Suprapubic skin (tissue), 4 donors: ENCODE data around the gene ACO2.

Experiments used
- EP300 ChIP-seq: sonication (generic); formaldehyde crosslinking; IDR thresholded peaks from one replicate; pipeline ENCODE4 v1.6.1; 2017; ENCODE audit warnings: antibody characterized with exemption
- POLR2A ChIP-seq, 2 donors: fragments of 450-650 bp; IDR thresholded peaks; one replicate each; pipeline ENCODE4 v1.6.1; 2017; ENCODE audit warnings: antibody characterized with exemption in 2 of 2, mild to moderate bottlenecking in 2 of 2, moderate library complexity in 2 of 2
- POLR2AphosphoS5 ChIP-seq, 3 donors: sonication (generic); formaldehyde crosslinking; IDR thresholded peaks; one replicate each; pipeline ENCODE4 v1.6.1; 2017; ENCODE audit warnings: antibody characterized with exemption in 3 of 3
- TF ChIP-seq, protein P1 (sequence below), 2 donors: fragments of 200-600 bp in 1 of 2; fragments of 450-650 bp in 1 of 2; sonication (generic) in 1 of 2; IDR thresholded peaks; one replicate each; pipeline ENCODE4 v1.5.1; 2016 to 2019; ENCODE audit warnings: antibody characterized with exemption in 2 of 2, mild to moderate bottlenecking in 1 of 2, moderate library complexity in 1 of 2

DNA sequence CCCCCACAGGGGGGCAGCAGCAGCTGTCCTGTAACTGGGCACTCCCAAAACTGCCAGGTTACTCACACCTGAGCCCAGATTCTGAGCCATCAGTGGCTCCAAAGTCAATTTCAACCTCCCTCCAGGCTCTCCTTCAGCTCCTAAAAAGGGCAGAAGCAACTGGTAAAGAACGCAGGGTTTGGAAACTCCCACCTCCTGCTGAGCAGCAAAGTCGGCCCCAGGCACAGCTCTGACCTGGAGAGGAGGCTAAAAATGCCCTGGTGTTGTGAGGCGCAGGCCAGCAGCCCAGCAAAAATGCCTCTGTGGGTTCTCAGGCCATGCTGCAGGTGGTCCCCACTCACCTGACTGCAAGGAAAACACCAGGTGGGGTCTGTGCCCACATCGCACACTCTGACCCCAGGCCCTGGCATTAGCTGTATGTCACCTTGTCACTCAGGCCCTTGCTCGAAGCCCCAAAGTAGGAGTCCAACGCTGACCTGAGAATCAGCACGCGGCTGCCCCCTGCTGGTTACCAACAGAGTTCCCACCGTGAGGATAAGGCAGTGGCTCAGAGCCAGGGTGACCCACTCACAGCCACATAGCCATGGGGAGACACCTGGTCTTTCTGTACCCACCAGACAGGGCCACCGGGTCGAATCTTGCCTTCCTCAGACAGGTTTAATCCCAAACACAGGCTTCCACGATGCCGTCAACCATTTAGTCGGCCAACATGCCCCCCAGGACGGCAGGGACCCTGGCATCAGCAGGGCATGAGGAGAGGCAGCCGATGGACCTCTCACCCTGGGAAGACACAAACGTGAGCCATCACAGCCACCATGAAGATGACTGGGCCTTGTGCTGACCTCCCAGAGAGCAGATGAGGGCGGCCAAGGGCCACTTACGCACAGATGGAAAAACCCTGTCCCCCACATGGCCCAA is 64.2 kb downstream of the ACO2 start:
- TF ChIP-seq, protein P1, sequence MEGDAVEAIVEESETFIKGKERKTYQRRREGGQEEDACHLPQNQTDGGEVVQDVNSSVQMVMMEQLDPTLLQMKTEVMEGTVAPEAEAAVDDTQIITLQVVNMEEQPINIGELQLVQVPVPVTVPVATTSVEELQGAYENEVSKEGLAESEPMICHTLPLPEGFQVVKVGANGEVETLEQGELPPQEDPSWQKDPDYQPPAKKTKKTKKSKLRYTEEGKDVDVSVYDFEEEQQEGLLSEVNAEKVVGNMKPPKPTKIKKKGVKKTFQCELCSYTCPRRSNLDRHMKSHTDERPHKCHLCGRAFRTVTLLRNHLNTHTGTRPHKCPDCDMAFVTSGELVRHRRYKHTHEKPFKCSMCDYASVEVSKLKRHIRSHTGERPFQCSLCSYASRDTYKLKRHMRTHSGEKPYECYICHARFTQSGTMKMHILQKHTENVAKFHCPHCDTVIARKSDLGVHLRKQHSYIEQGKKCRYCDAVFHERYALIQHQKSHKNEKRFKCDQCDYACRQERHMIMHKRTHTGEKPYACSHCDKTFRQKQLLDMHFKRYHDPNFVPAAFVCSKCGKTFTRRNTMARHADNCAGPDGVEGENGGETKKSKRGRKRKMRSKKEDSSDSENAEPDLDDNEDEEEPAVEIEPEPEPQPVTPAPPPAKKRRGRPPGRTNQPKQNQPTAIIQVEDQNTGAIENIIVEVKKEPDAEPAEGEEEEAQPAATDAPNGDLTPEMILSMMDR (IDR thresholded peaks at IDR 0.05): peak; percentile 51 to 70
- no peak for TF ChIP-seq POLR2A (IDR thresholded peaks at IDR 0.05)
- TF ChIP-seq POLR2AphosphoS5 (IDR thresholded peaks at IDR 0.05): no peak
- no peak for TF ChIP-seq EP300
